ENCODE measurements around the gene IPO4. TPM values are rescaled to one million over a fixed set of nuclear protein-coding genes. Genes with fewer than 3 reads are reported as not detected.

The IPO4 gene
- total and polyA plus RNA-seq, 2 of the 13 experiments (the other 11 are each of a cell fraction or from before 2014, with no cell fraction given): 39.0 to 179 TPM

DNA sequence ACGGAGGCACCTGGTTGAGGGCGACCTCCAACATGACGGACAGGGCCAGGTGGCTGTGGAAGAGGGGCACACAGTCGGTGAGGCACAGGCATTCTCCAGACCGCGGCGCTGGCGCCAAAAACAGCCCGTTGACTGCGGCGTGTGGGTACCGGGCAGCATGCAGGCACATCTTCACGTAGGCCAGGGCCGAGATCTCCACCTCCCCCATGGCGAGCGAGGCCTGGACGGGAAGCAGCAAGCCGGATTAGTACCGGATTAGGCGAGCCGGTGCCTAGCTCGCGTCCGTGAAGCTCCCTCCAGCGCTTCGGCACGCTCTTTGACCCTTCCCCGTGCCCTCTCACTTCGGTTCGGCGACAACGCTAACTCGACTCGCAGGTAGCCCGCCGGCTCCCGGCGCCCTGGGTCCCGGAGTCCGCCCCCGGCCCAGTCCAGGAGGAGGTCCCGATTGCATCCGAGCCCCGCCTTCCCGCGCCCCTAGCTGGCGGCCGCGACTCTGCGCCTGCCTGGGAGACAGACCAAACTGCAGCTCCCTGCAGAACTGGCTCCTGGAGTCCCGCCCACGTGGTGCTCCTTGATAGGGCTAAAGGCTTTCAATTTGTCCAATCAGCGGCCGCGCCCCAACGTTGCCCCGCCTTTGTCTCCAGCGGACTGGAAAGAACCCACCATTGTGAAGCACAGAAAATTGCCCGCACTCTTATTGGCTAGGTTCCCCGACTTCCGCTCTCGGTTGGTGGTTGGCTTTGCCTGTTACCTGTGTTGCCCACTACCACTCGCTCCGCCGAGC, 47.3 kb downstream of the IPO4 start, which contains the start of gene EMC9 (continued):
- TF ChIP-seq ZFP91 (CRISPR knock-in tag; IDR thresholded peaks at IDR 0.05; ENCODE audit: borderline replicate concordance) (no peak), GATAD1 (CRISPR knock-in tag; IDR thresholded peaks at IDR 0.05) (peak; percentile 90), BORCS8-MEF2B (CRISPR knock-in tag; IDR thresholded peaks at IDR 0.05) (peak; percentile 54), HDAC2 (CRISPR knock-in tag; IDR thresholded peaks at IDR 0.05) (0 out of 2 replicates have a peak, but pooled peaks have one; percentile 95), FOXM1 (CRISPR knock-in tag; IDR thresholded peaks at IDR 0.05) (no peak; the same call in 1 of the 2 replicates), ZFAT (CRISPR knock-in tag; conservative IDR thresholded peaks at IDR 0.05) (0 out of 2 replicates have a peak, but pooled peaks have one; percentile 62), MXI1 (IDR thresholded peaks at IDR 0.05; ENCODE audit: borderline replicate concordance, low read depth, low read length) (peak; percentile 97; the same call in 1 of the 3 replicates), SCMH1 (CRISPR knock-in tag; IDR thresholded peaks at IDR 0.05; ENCODE audit: borderline replicate concordance) (no peak), PAWR (CRISPR knock-in tag; IDR thresholded peaks at IDR 0.05; ENCODE audit: borderline replicate concordance) (peak; percentile 27; the same call in 1 of the 2 replicates), ZNF3 (CRISPR knock-in tag; IDR thresholded peaks at IDR 0.05) (peak; percentile 35; the same call in 1 of the 2 replicates), ZBTB8A (CRISPR knock-in tag; IDR thresholded peaks at IDR 0.05; ENCODE audit: borderline replicate concordance, low read depth) (no peak), ZNF142 (CRISPR knock-in tag; IDR thresholded peaks at IDR 0.05) (peak; percentile 84; the same call in 1 of the 2 replicates)
- TF ChIP-seq, protein P1, sequence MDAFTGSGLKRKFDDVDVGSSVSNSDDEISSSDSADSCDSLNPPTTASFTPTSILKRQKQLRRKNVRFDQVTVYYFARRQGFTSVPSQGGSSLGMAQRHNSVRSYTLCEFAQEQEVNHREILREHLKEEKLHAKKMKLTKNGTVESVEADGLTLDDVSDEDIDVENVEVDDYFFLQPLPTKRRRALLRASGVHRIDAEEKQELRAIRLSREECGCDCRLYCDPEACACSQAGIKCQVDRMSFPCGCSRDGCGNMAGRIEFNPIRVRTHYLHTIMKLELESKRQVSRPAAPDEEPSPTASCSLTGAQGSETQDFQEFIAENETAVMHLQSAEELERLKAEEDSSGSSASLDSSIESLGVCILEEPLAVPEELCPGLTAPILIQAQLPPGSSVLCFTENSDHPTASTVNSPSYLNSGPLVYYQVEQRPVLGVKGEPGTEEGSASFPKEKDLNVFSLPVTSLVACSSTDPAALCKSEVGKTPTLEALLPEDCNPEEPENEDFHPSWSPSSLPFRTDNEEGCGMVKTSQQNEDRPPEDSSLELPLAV (CRISPR knock-in tag; conservative IDR thresholded peaks at IDR 0.05; ENCODE audit: low read depth): no peak
- TF ChIP-seq, protein P2, sequence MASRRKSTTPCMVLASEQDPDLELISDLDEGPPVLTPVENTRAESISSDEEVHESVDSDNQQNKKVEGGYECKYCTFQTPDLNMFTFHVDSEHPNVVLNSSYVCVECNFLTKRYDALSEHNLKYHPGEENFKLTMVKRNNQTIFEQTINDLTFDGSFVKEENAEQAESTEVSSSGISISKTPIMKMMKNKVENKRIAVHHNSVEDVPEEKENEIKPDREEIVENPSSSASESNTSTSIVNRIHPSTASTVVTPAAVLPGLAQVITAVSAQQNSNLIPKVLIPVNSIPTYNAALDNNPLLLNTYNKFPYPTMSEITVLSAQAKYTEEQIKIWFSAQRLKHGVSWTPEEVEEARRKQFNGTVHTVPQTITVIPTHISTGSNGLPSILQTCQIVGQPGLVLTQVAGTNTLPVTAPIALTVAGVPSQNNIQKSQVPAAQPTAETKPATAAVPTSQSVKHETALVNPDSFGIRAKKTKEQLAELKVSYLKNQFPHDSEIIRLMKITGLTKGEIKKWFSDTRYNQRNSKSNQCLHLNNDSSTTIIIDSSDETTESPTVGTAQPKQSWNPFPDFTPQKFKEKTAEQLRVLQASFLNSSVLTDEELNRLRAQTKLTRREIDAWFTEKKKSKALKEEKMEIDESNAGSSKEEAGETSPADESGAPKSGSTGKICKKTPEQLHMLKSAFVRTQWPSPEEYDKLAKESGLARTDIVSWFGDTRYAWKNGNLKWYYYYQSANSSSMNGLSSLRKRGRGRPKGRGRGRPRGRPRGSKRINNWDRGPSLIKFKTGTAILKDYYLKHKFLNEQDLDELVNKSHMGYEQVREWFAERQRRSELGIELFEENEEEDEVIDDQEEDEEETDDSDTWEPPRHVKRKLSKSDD (CRISPR knock-in tag; IDR thresholded peaks at IDR 0.05; ENCODE audit: low read depth): peak; percentile 94

Measured in HepG2 (cell line).